GM18526 (cell line): ENCODE data around the gene CDC37L1.

ENCODE experiments used
- POLR2A ChIP-seq: IDR thresholded peaks from 3 replicates; pipeline ENCODE4 v1.6.1; 2011; ENCODE audit not compliant: insufficient read length; ENCODE audit errors: extremely low read depth

CDC37L1 gene

GRCh38 chr9:4725706-4726442, 46.5 kb downstream of the CDC37L1 start:
- TF ChIP-seq POLR2A: no peak

- no peak for TF ChIP-seq POLR2A
These were observed 48.2 kb downstream of the CDC37L1 start for GRCh38 chr9:4727593-4727992.

- no peak for TF ChIP-seq POLR2A
These were observed 53.5 kb downstream of the CDC37L1 start for GRCh38 chr9:4732890-4733289.

GRCh38 chr9:4734150-4734549, 54.8 kb downstream of the CDC37L1 start:
- TF ChIP-seq POLR2A: no peak

GRCh38 chr9:4738866-4739586, 59.7 kb downstream of the CDC37L1 start:
- no peak for TF ChIP-seq POLR2A

- TF ChIP-seq POLR2A: no peak
These were observed 60.4 kb downstream of the CDC37L1 start for GRCh38 chr9:4739587-4740387.

- no peak for TF ChIP-seq POLR2A
These were observed 60.9 kb downstream of the CDC37L1 start for GRCh38 chr9:4740388-4740637.

GRCh38 chr9:4740638-4741364, 61.4 kb downstream of the CDC37L1 start, which contains the start of gene AK3:
AK3 (minus strand) TSS chr9:4741202; CDS start chr9:4741087, 115 bp downstream.
- TF ChIP-seq POLR2A: peak; percentile 89

- TF ChIP-seq POLR2A: peak; percentile 5
These were observed 62.2 kb downstream of the CDC37L1 start for GRCh38 chr9:4741365-4742089.

GRCh38 chr9:4742246-4742645, 62.9 kb downstream of the CDC37L1 start:
- TF ChIP-seq POLR2A: no peak

GRCh38 chr9:4743131-4743875, 63.9 kb downstream of the CDC37L1 start:
- no peak for TF ChIP-seq POLR2A

GRCh38 chr9:4746278-4747030, 67.1 kb downstream of the CDC37L1 start:
- TF ChIP-seq POLR2A: no peak

GRCh38 chr9:4748612-4749011, 69.2 kb downstream of the CDC37L1 start:
- TF ChIP-seq POLR2A: no peak
